AML-193 (cell line): ENCODE measurements around the gene RICTOR.
A peak's percentile ranks its signal among the peaks of the same experiment; 100 is the strongest.
"Not testable (repeated sequence)": the region's sequence is repeated elsewhere in the genome, so short reads cannot be mapped to it uniquely, and the experiment has no call there.

Experiments
- DNase-seq, 2 experiments: peaks; one replicate each; lab custom pipeline; 2025; lab: John Stamatoyannopoulos, UW

Gene RICTOR

DNA sequence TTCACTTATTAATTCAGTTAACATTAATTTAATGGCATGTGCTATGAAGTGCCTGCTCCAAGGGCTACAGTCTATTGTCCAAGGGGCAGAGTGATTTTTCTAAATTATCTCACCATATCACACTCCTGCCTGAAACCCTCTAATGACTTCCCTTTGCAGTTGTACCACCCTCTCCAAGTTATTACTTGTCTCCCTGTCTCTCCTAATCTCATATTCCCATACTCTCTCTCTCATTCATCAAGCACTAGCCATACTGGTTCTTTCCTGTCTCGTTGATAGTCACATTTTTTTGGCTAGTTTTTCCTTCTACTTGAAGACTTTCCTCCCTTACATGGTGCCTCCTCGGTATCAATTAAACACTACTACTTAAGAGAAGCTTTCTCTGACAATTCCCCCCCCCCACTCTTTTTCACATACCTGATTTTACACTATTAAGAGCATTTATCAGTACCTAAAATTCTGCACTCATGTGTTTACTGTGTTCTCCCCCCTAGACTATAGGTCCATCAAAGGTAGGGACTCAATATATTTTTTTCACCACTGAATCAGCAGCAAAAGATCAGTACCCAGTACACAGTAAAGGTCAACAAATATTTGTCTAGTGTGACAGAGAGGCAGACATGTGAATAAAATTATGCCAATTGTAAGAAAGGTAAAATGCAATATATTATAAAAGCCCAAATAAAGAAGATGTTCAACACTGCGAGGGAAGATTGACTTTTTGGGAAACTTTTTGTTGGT, 19.0 kb downstream of the RICTOR start:
- DNase-seq, result no peak

GRCh38 chr5:39053189-39053588, 21.0 kb downstream of the RICTOR start:
- no peak for DNase-seq

DNA sequence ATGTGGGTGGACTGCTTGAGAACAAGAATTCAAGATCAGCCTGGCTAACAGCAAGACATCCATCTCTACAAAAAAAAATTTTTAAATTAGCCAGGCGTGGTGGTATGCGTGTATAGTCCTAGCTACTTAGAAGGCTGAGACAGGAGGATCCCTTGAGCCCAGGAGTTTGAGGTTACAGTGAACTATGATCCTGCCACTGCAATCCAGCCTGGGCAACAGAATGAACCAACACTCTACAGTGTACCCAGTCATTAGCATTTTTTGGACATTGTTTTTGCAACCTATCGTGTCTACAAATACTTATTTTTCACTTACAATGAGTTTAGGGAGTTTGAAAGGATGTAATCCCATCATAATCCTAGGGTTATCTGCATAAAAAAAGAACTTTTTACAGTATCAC, 22.1 kb downstream of the RICTOR start:
- no peak for DNase-seq

GRCh38 chr5:39049315-39049714, 24.9 kb downstream of the RICTOR start:
- no peak for DNase-seq

- DNase-seq, result no peak
Measured at GRCh38 chr5:39040875-39041274, 33.3 kb downstream of the RICTOR start.

DNA sequence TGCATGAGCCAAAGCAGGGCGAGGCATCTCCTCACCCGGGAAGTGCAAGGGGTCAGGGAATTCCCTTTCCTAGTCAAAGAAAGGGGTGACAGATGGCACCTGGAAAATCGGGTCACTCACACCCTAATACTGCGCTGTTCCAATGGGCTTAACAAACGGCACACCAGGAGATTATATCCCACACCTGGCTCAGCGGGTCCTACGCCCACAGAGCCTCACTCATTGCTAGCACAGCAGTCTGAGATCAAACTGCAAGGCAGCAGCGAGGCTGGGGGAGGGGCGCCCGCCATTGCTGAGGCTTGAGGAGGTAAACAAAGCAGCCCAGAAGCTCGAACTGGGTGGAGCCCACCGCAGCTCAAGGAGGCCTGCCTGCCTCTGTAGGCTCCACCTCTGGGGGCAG, 39.7 kb downstream of the RICTOR start:
- not testable (repeated sequence) for DNase-seq

DNA sequence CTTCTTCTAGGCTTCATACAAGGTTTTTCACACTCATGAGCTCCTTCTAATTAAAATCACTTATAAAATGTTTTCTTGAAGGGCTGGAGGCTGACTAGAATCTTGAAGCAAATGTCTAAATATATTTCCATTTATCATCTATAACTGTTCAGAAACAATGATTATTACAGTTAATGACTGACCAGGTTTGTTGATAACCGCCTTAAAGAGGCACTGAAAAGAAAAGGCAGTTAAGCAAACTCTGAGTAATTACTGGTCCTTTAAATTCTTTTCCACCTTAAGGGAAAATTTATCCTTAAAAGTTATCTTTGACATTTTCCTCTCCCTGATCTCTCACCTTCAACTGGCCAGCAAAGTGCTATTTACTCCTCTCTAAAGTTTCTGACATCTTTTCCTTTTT, 43.2 kb downstream of the RICTOR start:
- no peak for DNase-seq

GRCh38 chr5:39025456-39025855, 48.7 kb downstream of the RICTOR start:
- no peak for DNase-seq

GRCh38 chr5:39024884-39025283, 49.3 kb downstream of the RICTOR start:
- DNase-seq, result no peak

DNA sequence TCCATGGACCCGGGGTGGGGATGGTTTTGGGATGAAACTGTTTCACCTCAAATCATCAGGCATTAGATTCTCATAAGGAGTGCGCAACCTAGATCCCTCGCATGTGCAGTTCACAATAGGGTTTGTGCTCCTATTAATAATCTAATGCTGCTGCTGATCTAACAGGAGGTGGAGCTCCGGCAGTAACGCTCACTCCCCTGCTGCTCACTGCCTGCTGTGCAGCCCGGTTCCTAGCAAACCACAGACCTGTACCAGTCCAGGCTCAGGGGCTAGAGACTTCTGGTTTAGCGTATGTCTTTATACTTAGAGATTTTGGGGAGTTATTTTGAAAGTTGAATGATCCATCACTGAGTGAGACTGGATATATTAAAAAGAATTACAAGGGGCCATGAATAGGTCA, 50.2 kb downstream of the RICTOR start:
- no peak for DNase-seq

DNA sequence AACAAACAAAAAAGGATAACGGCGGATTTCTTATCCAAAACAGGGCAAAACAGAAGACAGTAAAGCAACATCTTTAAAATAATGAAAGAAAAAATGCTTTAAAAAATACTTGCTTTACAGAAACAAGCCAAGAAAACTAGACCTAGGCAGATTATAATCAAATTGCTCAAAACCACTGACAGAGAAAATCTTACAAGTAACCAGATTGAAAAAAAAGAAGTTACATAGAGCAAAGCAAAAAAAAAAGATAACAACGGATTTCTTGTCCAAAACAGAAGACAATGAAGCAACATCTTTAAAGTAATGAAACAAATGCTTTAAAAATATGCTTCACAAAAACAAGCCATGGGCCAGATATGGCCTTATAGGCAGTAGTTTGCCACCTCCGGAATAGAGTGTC, 51.1 kb downstream of the RICTOR start:
- no peak for DNase-seq

- no peak for DNase-seq
Measured at GRCh38 chr5:39022151-39022550, 52.0 kb downstream of the RICTOR start.

DNA sequence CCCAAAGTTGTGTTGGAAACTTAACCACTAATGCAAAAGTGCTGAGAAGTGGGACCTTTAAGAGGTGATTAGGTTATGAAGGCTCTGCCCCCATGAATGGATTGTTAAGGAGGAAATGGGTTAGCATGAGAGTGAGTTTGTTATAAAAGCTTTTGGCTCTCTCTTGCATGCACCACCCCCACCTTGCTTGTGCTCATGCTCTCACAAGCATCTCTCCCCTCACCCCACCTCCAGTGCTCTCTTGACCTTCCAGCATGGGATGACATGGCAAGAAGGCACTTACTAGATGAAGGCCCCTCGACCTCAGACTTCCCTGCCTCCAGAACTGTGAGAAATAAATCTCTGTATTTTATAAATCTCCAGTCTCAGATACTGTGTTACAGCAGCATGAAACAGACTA, 52.8 kb downstream of the RICTOR start:
- no peak for DNase-seq

- peak; percentile 36 to 43 for DNase-seq
Measured at GRCh38 chr5:39020458-39020857, 53.7 kb downstream of the RICTOR start.

- DNase-seq, result no peak
Measured at GRCh38 chr5:39019254-39019653, 54.9 kb downstream of the RICTOR start.

DNA sequence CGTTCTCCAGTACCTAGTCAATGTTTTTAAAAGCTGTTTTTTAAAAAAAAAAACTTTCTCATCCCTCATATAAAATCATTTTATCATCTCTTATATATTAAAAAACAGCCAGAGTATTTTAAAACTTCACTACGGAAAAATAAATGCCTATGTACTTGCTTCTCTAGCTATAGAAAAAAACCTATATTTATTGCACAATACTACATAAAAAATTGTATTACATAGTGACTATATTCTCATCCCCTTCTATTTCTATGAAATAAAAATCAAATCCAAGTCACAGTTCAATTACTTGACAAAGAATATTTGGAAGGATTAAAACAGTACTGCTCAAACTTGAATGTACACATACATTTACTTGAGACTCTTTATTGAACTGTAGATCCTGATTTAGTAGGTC, 56.7 kb downstream of the RICTOR start:
- no peak for DNase-seq

- DNase-seq, result no peak
Measured at GRCh38 chr5:39016587-39017275, 57.5 kb downstream of the RICTOR start.

GRCh38 chr5:39015743-39016586, 58.2 kb downstream of the RICTOR start:
- no peak for DNase-seq

- no peak for DNase-seq
Measured at GRCh38 chr5:39014561-39014960, 59.6 kb downstream of the RICTOR start.

- no peak for DNase-seq
Measured at GRCh38 chr5:39013938-39014337, 60.3 kb downstream of the RICTOR start.

GRCh38 chr5:39010958-39011357, 63.2 kb downstream of the RICTOR start:
- DNase-seq, result not testable (repeated sequence)

DNA sequence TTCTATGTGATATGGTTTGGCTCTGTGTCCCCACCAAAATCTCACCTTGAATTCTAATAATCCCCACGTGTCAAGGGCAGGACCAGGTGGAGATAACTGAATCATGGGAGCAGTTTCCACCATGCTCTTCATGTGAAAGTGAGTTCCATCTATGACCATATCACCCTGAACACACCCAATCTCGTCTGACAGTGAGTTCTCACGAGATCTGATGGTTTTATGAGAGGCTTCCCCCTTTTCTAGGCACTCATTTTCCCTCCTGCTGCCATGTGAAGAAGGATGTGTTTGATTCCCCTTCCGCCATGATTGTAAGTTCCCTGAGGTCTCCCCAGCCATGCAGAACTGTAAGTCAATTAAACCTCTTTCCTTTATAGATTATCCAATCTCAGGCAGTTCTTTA, 64.2 kb downstream of the RICTOR start:
- DNase-seq, result no peak

DNA sequence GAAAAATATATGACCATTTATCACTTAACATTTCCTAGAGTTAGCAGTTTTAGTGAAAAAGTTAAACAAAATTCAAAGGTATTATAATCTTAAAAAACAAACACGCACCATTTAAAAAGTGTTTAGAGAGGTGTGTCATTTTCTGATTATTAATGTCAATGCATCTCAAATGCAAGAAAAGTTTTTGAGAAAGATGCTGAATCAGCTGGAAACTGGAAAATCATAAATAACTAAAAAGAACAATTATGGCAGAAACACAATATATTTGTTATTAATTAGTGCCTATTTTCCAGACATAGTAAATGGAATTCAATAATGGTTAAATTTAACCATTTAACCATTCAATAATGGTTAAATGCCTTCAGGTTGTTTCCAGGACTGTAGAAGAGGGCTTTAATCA, 64.9 kb downstream of the RICTOR start:
- no peak for DNase-seq
